Endodermal cell (in vitro differentiated cells): ENCODE data around the gene NFAT5. TPM values are rescaled to one million over a fixed set of nuclear protein-coding genes. Genes with fewer than 3 reads are reported as not detected.

ENCODE experiments used
- DNase-seq: peaks from one replicate; pipeline ENCODE4 v3.0.0-alpha.2; 2017
- H3K27ac ChIP-seq: 2 replicates; pipeline ENCODE4 v1.5.1; 2013; ENCODE audit warnings: mild to moderate bottlenecking, low read depth, low read length, moderate library complexity
- H3K27me3 ChIP-seq: 2 replicates; pipeline ENCODE4 v1.6.1; 2013; ENCODE audit warnings: mild to moderate bottlenecking, low read length, moderate library complexity; ENCODE audit not compliant: insufficient read depth, control insufficient read depth, poor library complexity, severe bottlenecking
- H3K36me3 ChIP-seq: 2 replicates; pipeline ENCODE4 v1.7.0; 2013; ENCODE audit warnings: mild to moderate bottlenecking, low read length, moderate library complexity; ENCODE audit not compliant: control insufficient read depth, insufficient read depth
- H3K4me1 ChIP-seq: one replicate; pipeline ENCODE4 v1.7.0; 2013; ENCODE audit warnings: low read length; ENCODE audit not compliant: control insufficient read depth, insufficient read depth
- H3K4me3 ChIP-seq: 2 replicates; pipeline ENCODE4 v1.5.1; 2013; ENCODE audit warnings: mild to moderate bottlenecking, low read length, moderate library complexity
- H3K9ac ChIP-seq: 2 replicates; pipeline ENCODE4 v1.6.1; 2013; ENCODE audit warnings: mild to moderate bottlenecking, low read length, moderate library complexity; ENCODE audit not compliant: poor library complexity, severe bottlenecking; ENCODE audit errors: extremely low read depth
- H3K9me3 ChIP-seq: 2 replicates; pipeline ENCODE4 v1.6.1; 2013; ENCODE audit warnings: mild to moderate bottlenecking, low read length, moderate library complexity; ENCODE audit not compliant: control insufficient read depth
- H3K27ac Mint-ChIP-seq: 2 replicates; pipeline ENCODE4 v1.8.0; 2020; ENCODE audit warnings: mixed read lengths
- H3K27me3 Mint-ChIP-seq: 2 replicates; pipeline ENCODE4 v1.8.0; 2021; ENCODE audit warnings: mild to moderate bottlenecking, mixed read lengths; ENCODE audit not compliant: insufficient read depth
- H3K36me3 Mint-ChIP-seq: 2 replicates; pipeline ENCODE4 v1.8.0; 2020; ENCODE audit warnings: low read depth, mixed read lengths
- H3K4me1 Mint-ChIP-seq: 2 replicates; pipeline ENCODE4 v1.8.0; 2020; ENCODE audit warnings: mixed read lengths
- H3K4me3 Mint-ChIP-seq: 2 replicates; pipeline ENCODE4 v1.8.0; 2020; ENCODE audit warnings: mild to moderate bottlenecking, moderate library complexity, mixed read lengths
- H3K9me3 Mint-ChIP-seq: 2 replicates; pipeline ENCODE4 v1.8.0; 2020; ENCODE audit warnings: mild to moderate bottlenecking, mixed read lengths
- CTCF ChIP-seq: fragments of 200-600 bp; sonication (generic); conservative IDR thresholded peaks from 2 replicates; pipeline ENCODE4 v1.5.0; 2021; ENCODE audit warnings: antibody characterized with exemption, mild to moderate bottlenecking
- WGBS, 2 experiments: methylation state at CpG; one replicate each; pipeline versions ENCODE4 v1.1.5 to v1.1.7; 2013; ENCODE audit warnings: missing lambda C conversion rate in 2 of 2, mixed read lengths in 1 of 2; ENCODE audit not compliant: insufficient coverage in 1 of 2, insufficient read length in 1 of 2; 5-methylcytosine and 5-hydroxymethylcytosine counted together
- total RNA-seq, 2 donors: library from RNA; stranded (reverse); fragmentation: NEBNext Ultra II Directional in 1 of 2; extraction: Animal tissue kit (Norgen Biotek cat#: 25700) in 1 of 2; gene quantifications; 2 replicates in 1 of 2; 3 replicates in 1 of 2; pipeline ENCODE4 v1.2.1, GENCODE V29; 2021

The NFAT5 gene
- total RNA-seq, 2 donors from 2014 or later, result 38.8 to 40.3 TPM

DNA sequence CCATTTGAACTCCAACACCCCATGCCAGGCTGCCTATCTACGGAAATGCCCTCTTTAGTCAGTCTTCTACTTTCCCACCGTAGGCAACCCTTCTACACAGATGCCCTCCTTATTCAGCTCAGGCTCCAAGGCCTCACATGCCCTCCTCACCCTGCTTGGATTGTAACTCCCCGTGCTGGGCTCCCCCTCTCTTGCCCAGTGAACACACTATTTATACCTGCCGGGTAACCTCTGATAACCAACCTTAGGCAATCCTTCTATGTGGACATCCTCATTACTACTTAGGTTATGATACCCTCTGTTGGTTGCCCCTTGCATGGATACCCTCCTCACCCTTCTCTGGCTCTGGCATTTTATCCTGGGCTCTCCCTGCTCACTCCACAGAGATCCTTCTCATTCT, 50.3 kb downstream of the NFAT5 start:
- no peaks in the 10 kb centered on the region for H3K27me3 ChIP-seq
- no peak overlapping the region for H3K27ac ChIP-seq
- WGBS, 2 experiments, result 93 to 100% methylated on average over 3 to 4 of the region's 4 CpGs
- H3K4me1 Mint-ChIP-seq, result peaks cover 19% of the 10 kb centered on the region
- no peaks in the 10 kb centered on the region for H3K4me1 ChIP-seq
- H3K36me3 ChIP-seq, result peaks cover 7% of the 10 kb centered on the region
- H3K27me3 Mint-ChIP-seq, result no peaks in the 10 kb centered on the region
- H3K27ac Mint-ChIP-seq, result no peak overlapping the region
- H3K9me3 ChIP-seq, result no peaks in the 10 kb centered on the region
- no peak overlapping the region for H3K4me3 Mint-ChIP-seq
- no peak overlapping the region for H3K9ac ChIP-seq
- no peak overlapping the region for H3K4me3 ChIP-seq
- peaks cover 6% of the 10 kb centered on the region for H3K36me3 Mint-ChIP-seq
- no peak for TF ChIP-seq CTCF
- no peak for DNase-seq
- H3K9me3 Mint-ChIP-seq, result no peaks in the 10 kb centered on the region

DNA sequence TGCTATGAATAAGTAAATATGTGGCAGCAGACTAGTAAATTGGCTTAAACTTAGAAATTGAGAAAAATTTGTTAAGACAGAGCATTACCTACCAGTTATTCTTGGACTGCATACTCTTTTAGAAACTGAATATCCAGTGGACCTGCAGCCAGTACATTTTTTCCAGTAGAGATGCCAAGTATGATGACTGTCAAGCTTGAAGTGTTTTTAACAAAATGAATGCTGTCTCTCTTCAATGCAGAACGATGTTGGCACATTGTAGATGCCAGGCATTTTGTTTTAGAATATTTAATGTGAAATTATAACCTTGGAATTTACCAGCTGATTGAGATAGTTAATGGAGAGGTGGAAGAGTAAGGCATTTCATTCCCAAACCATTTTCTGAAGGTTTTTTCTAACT, 52.5 kb downstream of the NFAT5 start:
- peaks cover 13% of the 10 kb centered on the region for H3K4me1 Mint-ChIP-seq
- H3K27me3 ChIP-seq, result no peaks in the 10 kb centered on the region
- H3K27ac ChIP-seq, result no peak overlapping the region
- DNase-seq, result no peak
- H3K27ac Mint-ChIP-seq, result no peak overlapping the region
- no peak overlapping the region for H3K9ac ChIP-seq
- no peak overlapping the region for H3K4me3 ChIP-seq
- H3K9me3 Mint-ChIP-seq, result no peaks in the 10 kb centered on the region
- TF ChIP-seq CTCF, result no peak
- peaks cover 7% of the 10 kb centered on the region for H3K36me3 ChIP-seq
- H3K9me3 ChIP-seq, result no peaks in the 10 kb centered on the region
- 89% methylated on average over 1 of the region's 1 CpG; no CpG with 5 or more reads in 1 of the 2 experiments for WGBS, 2 experiments
- no peak overlapping the region for H3K4me3 Mint-ChIP-seq
- H3K36me3 Mint-ChIP-seq, result peaks cover 10% of the 10 kb centered on the region
- H3K4me1 ChIP-seq, result no peaks in the 10 kb centered on the region
- no peaks in the 10 kb centered on the region for H3K27me3 Mint-ChIP-seq

DNA sequence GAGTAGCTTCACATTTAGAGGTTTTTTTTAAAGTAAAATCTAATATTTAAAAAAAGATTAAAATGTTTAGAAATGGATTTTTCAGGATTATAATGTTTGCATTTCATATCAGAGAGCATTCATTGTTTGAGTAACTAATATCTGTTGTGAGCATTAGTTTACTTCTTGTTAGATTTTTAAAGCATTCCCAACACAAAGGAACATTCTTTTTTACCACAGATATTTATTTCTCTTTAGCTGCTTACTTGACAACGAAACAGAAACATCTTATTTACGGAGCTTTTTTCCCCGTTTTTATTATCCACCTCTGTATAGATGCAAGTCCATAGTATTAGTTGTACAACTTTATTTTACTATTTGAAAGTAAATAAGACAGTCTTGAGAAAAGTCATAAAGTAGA, 53.0 kb downstream of the NFAT5 start:
- peaks cover 7% of the 10 kb centered on the region for H3K36me3 ChIP-seq
- Mint-ChIP-seq H3K27me3 (no peaks in the 10 kb centered on the region), H3K4me1 (peaks cover 9% of the 10 kb centered on the region), H3K9me3 (no peaks in the 10 kb centered on the region), H3K4me3 (no peak overlapping the region), H3K27ac (no peak overlapping the region), H3K36me3 (peaks cover 11% of the 10 kb centered on the region)
- no peaks in the 10 kb centered on the region for H3K9me3 ChIP-seq
- H3K27ac ChIP-seq, result no peak overlapping the region
- H3K4me3 ChIP-seq, result no peak overlapping the region
- no peak for TF ChIP-seq CTCF
- 91% methylated on average over 3 of the region's 3 CpGs; no CpG with 5 or more reads in 1 of the 2 experiments for WGBS, 2 experiments
- no peak overlapping the region for H3K9ac ChIP-seq
- H3K27me3 ChIP-seq, result no peaks in the 10 kb centered on the region
- DNase-seq, result no peak
- no peaks in the 10 kb centered on the region for H3K4me1 ChIP-seq
